ENCODE measurements around the gene PPL.
A peak's percentile ranks its signal among the peaks of the same experiment; 100 is the strongest.
"Not testable (repeated sequence)": the region's sequence is repeated elsewhere in the genome, so short reads cannot be mapped to it uniquely, and the experiment has no call there.

PPL gene

GRCh38 chr16:4936991-4937781 is at the start of gene PPL:
Gene PPL (minus strand): TSS chr16:4937148. CDS start chr16:4937045, 103 bp downstream.
- DNase-seq (ENCODE audit: low spot score), result no peak

DNA sequence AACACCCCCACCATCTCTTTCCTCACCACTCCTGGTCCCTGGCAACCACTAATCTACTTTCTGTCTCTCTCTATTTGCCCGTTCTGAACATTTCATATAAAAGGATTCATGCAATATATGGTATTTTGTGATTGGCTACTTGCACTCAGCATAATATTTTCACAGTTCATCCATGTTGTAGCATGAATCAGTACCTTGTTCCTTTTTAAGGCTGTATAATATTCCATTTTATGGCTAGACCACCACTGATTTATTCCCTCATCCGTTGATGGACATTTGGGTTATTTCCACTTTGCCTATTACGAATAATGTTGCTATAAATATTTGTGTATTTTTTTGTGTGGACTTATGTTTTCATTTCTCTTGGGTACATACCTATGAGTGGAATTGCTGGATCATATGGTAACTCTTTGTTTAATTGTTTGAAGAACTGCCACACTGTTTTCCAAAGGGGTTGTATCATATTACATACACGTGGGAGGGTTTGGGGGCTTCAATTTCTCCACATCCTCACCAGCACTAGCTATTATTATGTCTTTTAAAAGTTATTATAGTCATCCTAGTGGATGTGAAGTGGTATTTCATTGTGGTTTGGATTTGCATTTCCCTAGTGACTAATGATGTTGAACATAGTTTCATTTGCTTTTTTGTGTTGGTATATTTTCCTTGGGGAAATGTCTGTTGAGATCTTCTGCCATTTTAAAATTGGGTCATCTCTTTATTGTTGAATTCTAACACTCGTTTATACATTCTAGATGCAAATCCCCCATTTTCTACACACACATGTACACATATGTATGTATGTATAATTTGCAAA is 47.4 kb upstream of the PPL start:
- DNase-seq (ENCODE audit: low spot score), result no peak

GRCh38 chr16:4982056-4982867 is 45.3 kb upstream of the PPL start:
- no peak for DNase-seq (ENCODE audit: low spot score)

- no peak for DNase-seq (ENCODE audit: low spot score)
Measured at GRCh38 chr16:4981473-4981872, 44.5 kb upstream of the PPL start.

GRCh38 chr16:4980691-4981090 is 43.7 kb upstream of the PPL start:
- no peak for DNase-seq (ENCODE audit: low spot score)

DNA sequence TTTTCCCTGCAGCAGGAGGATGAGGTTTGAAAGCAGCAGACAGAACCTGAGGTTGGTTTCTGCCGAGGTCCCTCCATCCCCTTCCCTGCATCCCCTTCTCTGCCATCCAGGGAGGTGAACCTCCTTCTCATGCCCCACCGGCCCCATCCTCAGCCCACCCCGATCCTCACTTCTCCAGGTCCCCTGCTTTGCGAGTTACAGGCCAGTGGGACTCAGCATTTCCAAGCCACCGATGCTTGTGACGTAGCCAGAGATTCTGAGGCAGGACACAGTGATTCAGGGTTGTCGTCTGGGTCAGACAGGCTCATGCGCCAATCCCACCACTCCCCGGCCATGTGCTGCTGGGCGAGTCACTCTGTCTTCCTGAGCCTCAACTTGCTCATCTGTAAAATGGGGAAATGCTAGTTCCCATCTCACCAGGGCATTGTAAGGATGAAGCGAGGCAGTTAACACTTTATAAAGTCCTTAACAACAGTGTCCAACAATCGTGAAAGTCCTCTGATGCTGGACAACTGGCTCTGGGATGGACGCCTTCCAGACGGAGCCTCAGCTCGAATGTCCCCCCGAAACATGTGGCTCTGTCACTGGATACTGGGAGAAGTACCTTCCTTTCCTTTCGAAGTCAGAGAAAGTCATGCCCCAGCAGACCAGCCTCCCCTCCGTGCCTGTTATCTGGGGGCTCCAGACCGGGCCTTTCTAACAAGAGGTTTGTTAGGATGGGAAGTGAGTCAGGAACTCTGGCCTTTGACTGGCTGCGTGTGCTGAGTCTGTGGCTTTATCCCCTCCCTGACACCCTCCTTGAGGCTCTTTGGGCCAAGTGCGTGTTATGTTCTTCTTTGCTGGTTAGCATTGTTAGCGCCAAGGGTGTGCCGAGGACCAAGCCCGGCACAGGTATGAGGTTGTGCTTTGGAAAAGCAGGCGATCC is 43.0 kb upstream of the PPL start:
- no peak for DNase-seq (ENCODE audit: low spot score)

DNA sequence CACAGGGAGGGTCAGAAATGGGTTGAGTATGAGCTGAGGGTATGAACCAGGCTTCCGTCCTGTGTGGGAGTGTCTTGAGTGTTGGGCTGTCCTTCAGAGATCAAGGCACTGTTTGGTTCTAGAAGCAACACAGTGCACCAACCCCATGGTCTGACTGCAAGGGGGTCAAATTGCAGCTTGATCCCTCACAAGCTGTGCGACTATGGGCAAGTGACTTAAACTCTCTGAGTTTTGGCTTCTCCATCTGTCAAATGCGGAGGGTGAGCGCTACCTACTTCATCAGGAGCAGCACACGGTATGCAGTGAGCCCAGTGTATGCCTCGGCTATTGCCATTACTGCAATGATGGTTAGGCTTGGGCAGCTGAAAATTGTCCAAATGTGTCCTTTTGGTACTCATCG is 42.2 kb upstream of the PPL start:
- DNase-seq (ENCODE audit: low spot score), result no peak

DNA sequence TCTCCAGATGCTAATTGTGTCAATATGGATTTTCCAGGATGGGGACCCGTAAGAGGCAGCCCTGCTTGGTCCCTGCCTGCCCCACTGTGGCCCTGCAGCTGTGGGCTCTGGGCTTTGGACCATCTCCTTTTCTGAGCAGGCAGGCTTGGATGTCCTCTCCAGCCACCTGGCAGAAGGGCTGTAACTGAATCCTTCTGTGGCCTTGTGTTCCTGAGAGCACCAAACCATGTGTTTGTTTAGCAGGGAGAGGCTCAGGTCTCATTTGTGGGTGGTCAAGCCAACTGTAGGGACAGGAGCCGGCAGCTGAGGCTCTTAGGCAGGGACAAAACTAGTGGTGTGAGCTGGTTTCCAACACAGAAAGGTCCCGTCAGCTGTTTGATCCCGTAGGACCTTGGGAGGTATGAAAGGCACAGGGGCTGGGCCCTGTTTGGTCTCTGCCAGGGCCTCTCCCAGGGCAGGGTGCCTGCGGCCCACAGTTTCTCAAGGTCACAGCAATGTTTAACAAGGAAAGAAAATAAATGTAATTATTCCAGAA is 39.7 kb upstream of the PPL start:
- DNase-seq (ENCODE audit: low spot score), result no peak

GRCh38 chr16:4976079-4976478 is 39.1 kb upstream of the PPL start:
- no peak for DNase-seq (ENCODE audit: low spot score)

GRCh38 chr16:4972938-4973587 is 36.1 kb upstream of the PPL start:
- DNase-seq (ENCODE audit: low spot score), result peak; percentile 72

GRCh38 chr16:4970010-4970409 is 33.1 kb upstream of the PPL start:
- no peak for DNase-seq (ENCODE audit: low spot score)

- DNase-seq (ENCODE audit: low spot score), result no peak
Measured at GRCh38 chr16:4968879-4969483, 32.0 kb upstream of the PPL start.

DNA sequence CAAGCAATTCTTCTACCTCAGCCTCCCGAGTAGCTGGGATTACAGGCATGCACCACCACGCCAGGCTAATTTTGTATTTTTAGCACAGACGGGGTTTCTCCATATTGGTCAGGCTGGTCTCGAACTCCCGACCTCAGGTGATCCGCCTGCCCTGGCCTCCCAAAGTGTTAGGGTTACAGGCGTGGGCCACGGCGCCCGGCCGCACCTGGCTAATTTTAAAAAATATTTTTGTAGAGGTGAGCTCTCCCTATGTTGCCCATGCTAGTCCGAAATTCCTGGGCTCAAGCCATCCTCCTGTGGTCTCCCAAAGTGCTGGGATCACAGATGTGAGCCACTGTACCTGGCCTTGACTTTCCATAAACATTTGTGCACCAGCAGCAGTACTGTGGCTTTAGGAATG is 31.3 kb upstream of the PPL start:
- DNase-seq (ENCODE audit: low spot score), result not testable (repeated sequence)

- no peak for DNase-seq (ENCODE audit: low spot score)
Measured at GRCh38 chr16:4966736-4967453, 29.9 kb upstream of the PPL start.

- DNase-seq (ENCODE audit: low spot score), result not testable (repeated sequence)
Measured at GRCh38 chr16:4963527-4963926, 26.6 kb upstream of the PPL start.

DNA sequence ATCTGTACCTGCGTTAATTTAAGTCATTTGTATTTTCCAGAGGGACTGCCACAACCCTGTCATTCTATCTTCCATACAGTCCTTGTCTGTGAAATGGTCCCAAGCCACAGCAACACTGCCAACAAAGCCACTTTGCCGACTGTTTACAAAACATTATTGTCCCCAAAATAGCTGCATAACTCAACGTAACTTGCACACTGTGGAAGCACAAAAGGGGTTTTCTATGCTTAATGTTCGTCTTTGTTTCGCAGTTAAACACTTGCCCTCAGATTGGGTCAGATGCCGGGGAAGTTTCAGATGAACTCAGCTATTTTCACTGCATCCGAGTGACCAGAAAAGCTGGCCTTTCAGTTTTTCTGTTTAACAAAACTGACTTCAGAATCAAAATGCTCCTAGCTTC is 25.8 kb upstream of the PPL start:
- no peak for DNase-seq (ENCODE audit: low spot score)

DNA sequence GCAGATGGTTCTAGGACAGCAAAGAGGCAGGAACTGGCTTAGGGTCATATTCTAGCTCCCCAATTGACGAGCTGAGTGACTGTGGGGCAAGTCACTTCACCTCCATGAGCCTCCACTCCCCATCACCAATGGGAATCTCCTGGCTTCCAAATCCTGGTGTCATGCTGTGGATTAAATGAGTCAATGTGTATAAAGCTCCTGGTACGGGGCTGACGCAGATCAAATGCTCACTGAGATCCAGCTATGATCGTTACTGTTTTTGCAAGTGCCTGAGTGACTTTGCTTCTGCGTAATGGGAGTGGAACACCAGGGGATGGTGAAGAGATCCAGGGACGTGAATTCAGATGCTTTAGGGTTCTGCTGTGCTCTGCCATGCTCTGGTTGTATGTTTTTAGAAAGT is 23.6 kb upstream of the PPL start:
- no peak for DNase-seq (ENCODE audit: low spot score)

DNA sequence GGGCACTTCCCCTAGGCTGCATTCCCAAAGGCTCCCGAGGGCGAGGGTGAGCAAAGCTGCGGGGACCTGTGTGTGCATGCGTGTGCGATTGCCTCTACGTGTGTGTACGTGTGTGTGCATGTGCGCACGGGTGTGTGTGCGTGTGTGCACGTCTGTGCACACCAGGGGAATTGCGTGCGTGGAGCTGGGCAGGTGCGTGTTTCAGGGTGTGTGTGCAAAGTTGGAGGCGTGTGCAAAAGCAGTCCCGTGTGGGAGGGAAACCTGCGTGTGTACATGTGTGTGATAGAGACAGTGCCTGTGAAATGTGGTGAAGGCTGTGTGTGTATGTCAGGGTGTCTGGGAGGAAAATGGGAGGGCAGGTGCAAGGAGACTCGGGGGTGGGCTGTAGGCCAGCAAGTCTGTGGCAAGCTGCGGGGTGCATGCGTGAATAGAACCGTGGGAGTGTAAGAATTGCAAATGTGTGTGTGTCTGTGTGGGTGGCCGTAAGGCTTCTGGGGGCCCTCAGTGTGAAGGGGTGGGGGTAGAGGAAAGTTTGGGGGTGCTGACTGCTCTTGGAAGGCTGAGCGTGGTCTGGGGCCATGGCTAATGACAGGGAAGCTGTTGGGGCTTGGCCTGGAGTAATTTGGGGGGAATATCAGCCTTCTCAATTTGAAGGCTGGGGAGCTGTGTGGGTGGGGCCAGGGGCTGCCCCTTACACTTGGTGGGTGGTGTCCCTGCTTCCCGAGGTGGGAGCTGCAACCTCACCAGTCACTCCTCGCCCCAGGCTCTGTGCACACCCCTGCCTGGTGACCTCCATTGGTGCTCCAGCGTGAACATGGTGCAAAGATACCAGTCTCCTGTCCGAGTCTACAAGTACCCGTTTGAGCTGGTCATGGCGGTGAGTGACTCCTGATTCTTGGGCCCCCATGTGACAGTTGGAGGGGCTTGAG is 21.8 kb upstream of the PPL start:
- no peak for DNase-seq (ENCODE audit: low spot score)

Data from activated CD4-positive, alpha-beta T cell treated with anti-CD3 and anti-CD28 coated beads, Interleukin-2, Interleukin-4, amounts not matched to agents 100 ng/mL and 50 ng/mL, durations not matched to agents 16 hours and 8 hours (primary cell).